ENCODE data around the gene SLC38A11.

The SLC38A11 gene

DNA sequence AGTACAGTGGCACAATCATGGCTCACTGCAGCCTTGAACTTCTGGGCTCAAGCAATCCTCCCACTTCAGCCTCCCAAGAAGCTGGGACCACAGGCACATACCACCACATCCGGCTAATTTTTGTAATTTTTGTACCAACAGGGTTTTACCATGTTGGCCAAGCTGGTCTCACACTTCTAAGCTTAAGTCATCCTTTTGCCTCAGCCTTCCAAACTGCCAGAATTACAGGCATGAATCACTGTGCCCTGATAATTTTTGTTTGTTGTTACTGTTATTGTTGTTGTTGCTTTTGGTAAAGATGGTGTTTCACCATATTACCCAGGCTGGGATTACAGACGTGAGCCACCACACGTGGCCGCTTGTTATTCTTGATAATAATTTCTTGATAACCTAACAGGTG lies 103.2 kb downstream of the SLC38A11 start:
- H3K4me1 Mint-ChIP-seq: no peaks in the 10 kb centered on the region
- peak overlapping the region in 1 of 2 donors; percentile 19 for H3K27ac Mint-ChIP-seq
- H3K9me3 Mint-ChIP-seq: no peaks in the 10 kb centered on the region
- no peaks in the 10 kb centered on the region for H3K27me3 Mint-ChIP-seq
- no peak overlapping the region for H3K4me3 Mint-ChIP-seq
- no peak for DNase-seq
- ATAC-seq: no peak

DNA sequence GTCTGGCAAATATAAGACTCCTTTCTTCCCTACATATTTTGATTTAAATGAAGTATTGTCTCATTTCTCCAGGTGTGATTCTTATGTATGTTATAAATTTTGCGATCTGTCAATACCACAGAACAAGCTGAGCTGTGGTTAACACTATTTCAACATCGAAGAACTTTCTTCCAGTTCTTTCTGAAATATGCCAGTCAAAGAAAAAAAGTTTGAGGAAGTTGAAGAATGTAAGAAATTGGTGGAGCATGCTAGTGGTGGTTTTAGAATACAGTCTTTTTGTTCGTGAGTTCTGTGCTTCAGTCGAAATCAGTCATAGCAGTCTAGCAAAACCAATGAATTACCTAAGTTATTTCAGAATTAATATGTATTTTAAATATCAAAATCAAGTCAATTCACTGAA lies 105.1 kb downstream of the SLC38A11 start:
- ATAC-seq: no peak

DNA sequence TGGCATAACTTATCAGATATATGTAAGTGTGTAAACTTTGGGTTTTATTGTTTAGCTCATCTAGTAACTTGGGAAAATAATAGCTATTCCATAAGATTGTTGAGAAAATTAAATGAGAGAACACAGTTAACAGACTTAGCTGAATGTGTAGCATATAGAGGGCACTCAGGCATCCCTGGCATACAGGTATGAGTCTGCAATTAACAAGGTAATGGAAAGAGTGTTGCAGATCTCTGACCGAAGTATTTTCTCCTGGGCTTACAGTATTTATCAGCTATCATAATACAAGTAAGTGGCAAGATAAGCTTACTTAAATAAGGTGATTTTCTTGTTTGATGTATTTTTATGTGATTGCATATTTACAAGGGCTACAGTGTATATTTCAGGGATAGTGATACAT lies 105.8 kb downstream of the SLC38A11 start:
- ATAC-seq (no peak), DNase-seq (no peak)
- Mint-ChIP-seq H3K9me3 (no peaks in the 10 kb centered on the region), H3K27me3 (peaks cover 6% of the 10 kb centered on the region), H3K4me1 (no peaks in the 10 kb centered on the region), H3K27ac (no peak overlapping the region), H3K4me3 (no peak overlapping the region)

More for the DNA sequence above, 105.1 kb downstream of the SLC38A11 start:
- Mint-ChIP-seq H3K4me3 (no peak overlapping the region), H3K27ac (no peak overlapping the region), H3K27me3 (no peaks in the 10 kb centered on the region), H3K4me1 (no peaks in the 10 kb centered on the region), H3K9me3 (no peaks in the 10 kb centered on the region)
- no peak for DNase-seq

DNA sequence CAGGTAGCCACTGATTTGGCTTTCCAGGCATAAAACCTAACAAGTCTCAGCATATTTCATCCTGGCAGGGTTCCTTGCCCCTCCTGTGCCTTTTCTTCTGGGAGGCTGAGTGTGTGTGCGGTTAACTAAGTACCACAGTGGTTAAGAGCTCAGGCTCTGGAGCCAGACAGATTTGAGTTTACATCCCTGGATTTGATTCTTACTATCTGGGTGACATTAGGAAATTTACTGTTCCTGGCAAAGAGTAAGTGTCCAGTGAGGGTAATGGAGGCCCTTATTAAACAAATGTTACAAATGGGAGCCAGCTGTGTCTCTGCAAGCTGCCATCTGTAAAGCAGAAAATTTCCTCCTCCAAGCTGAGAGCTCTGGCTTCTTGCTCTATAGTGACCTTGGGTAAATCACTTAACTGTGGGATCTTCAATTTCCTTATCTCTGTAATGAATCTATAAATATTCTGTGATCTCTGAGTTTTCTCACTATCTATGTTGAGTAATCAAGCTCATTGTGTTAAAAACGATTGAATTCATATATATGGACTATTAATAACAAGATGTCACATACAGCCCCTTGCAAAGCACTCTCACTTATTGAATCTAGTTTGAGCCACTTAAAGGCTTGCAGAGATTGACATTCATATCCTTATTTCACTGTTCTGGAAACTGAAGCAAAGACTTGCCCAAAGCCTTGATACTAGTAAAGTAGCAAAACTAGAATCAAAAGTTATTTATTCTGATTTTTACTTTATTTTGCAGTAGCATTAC lies 107.2 kb downstream of the SLC38A11 start:
- H3K9me3 Mint-ChIP-seq: no peaks in the 10 kb centered on the region
- H3K4me1 Mint-ChIP-seq: no peaks in the 10 kb centered on the region
- H3K27ac Mint-ChIP-seq: no peak overlapping the region
- peaks cover 11% of the 10 kb centered on the region for H3K27me3 Mint-ChIP-seq
- no peak overlapping the region for H3K4me3 Mint-ChIP-seq
- DNase-seq: no peak
- ATAC-seq: no peak

DNA sequence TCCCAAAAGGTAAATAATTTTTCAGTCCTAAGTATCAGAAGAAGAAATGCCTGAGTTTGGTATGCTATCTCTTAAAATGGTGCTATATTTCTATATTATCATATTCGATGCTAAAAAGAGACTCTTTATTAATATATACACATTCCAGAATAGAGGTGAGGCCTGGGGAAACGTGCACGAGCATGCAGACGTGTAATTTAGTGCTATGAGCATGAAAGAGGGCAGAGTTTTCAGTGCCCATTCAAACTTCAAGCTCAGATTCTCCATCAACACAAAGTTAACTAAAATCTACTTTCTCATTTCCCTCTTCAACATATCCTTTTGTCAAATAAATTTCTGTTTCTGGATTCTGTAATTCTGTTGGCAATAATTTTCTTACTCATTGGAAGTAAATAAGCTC lies 108.0 kb downstream of the SLC38A11 start:
- no peaks in the 10 kb centered on the region for H3K4me1 Mint-ChIP-seq
- H3K27ac Mint-ChIP-seq: no peak overlapping the region
- no peak for DNase-seq
- H3K4me3 Mint-ChIP-seq: no peak overlapping the region
- ATAC-seq: no peak
- H3K9me3 Mint-ChIP-seq: no peaks in the 10 kb centered on the region
- H3K27me3 Mint-ChIP-seq: peaks cover 11% of the 10 kb centered on the region

DNA sequence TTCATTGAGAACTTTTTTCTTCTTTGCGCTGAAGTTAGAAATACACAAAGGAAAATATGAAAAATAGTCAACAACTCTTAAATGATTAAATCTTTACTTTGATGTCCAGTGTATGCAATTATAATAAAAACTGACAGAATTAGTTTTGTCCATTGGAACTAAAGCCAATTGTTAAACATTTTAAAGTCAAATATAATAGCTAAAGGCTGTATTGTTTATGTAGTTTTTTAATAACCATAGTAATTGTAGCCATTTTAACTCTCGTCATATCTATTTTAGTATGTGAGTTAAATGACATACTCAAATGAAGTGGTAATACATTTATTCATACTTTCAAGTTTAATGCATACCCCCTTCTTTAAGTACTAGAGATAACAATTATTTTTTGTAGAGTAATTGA lies 109.0 kb downstream of the SLC38A11 start:
- no peak overlapping the region for H3K27ac Mint-ChIP-seq
- ATAC-seq (no peak), DNase-seq (no peak)
- H3K4me1 Mint-ChIP-seq: no peaks in the 10 kb centered on the region
- no peaks in the 10 kb centered on the region for H3K9me3 Mint-ChIP-seq
- peaks cover 11% of the 10 kb centered on the region for H3K27me3 Mint-ChIP-seq
- no peak overlapping the region for H3K4me3 Mint-ChIP-seq

All from stimulated activated naive CD8-positive, alpha-beta T cell treated with anti-CD3 and anti-CD28 coated beads, Interleukin-15, amount 100 ng/mL, for 72 hours (primary cell).